ENCODE measurements around the gene ADAT1.

Gene ADAT1

DNA sequence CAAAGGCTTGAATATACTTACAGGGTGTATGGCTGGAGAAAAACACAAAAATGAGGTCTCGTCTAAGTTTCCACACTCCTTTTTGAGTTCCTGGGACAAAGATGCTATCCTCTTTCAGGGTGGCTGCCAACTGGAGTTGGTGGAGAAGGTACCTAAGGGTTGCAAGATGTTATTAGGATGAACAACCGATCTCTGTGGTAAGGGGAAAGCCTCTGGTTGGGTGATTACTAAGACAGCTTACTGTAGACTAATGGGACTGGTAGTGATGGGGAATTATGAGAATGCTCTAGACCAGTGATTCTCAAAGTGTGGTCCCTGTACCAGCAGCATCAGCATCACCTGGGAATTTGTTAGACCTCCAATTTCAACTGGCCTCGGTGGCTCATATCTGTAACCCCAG, 6.0 kb downstream of the ADAT1 start:
- TF ChIP-seq, protein P1, sequence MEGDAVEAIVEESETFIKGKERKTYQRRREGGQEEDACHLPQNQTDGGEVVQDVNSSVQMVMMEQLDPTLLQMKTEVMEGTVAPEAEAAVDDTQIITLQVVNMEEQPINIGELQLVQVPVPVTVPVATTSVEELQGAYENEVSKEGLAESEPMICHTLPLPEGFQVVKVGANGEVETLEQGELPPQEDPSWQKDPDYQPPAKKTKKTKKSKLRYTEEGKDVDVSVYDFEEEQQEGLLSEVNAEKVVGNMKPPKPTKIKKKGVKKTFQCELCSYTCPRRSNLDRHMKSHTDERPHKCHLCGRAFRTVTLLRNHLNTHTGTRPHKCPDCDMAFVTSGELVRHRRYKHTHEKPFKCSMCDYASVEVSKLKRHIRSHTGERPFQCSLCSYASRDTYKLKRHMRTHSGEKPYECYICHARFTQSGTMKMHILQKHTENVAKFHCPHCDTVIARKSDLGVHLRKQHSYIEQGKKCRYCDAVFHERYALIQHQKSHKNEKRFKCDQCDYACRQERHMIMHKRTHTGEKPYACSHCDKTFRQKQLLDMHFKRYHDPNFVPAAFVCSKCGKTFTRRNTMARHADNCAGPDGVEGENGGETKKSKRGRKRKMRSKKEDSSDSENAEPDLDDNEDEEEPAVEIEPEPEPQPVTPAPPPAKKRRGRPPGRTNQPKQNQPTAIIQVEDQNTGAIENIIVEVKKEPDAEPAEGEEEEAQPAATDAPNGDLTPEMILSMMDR (IDR thresholded peaks at IDR 0.05; ENCODE audit: low read depth, low read length): no peak
- H3K27ac ChIP-seq: no peak overlapping the region
- no peak for DNase-seq
- no peaks in the 10 kb centered on the region for H3K27me3 ChIP-seq (ENCODE audit: insufficient read depth, low read depth, severe bottlenecking)
- no peak overlapping the region for H3K4me3 ChIP-seq (ENCODE audit: low read depth, low read length)
- H3K36me3 ChIP-seq: peaks cover 52% of the 10 kb centered on the region
- H3K9me3 ChIP-seq (ENCODE audit: severe bottlenecking): no peaks in the 10 kb centered on the region

DNA sequence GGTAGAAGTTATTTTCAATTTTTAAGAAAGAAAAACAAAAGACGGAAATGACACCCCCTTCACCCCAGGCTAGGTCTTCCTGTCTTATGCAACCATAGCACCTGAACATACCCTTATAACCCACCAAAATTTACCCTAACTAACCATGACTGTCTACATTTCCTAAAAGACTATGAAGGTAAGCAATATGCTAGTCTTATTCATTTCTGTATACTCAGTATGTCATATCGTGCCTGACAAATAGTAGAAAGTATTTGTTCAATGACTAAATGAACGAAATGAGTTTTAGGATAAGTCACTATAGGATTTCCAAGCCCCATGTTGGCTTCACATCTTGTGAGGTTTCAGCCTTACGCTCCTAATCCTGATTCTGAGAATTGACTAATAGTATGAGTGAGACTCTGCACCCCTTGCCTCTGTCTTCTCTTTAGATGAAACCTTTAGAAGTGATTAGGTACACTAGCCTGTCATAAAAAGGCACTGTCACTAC, 6.5 kb downstream of the ADAT1 start:
- Histone ChIP-seq H3K36me3 (peaks cover 58% of the 10 kb centered on the region), H3K27ac (no peak overlapping the region), H3K27me3 (ENCODE audit: insufficient read depth, low read depth, severe bottlenecking) (no peaks in the 10 kb centered on the region), H3K9me3 (ENCODE audit: severe bottlenecking) (no peaks in the 10 kb centered on the region), H3K4me3 (ENCODE audit: low read depth, low read length) (no peak overlapping the region)
- TF ChIP-seq, protein P1 (IDR thresholded peaks at IDR 0.05; ENCODE audit: low read depth, low read length): no peak
- DNase-seq: no peak

DNA sequence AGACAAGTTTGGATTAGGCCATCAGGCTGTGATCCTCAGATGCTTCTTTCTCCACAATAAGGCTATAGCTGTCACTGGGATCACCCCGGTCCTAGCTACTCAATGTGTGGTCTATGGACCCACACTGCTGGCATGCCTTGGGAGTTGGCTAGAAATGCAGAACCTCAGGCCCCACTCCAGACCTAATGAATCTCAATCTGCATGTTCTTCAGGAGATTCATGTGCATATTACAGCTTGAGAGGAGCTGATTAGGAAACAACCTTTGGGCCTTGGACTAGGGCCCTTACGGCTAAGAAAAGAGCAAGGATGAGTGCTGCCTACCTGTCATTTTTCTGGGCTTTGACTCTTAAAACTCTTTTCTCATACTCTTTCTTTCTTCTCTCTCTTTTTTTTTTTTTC, 7.5 kb downstream of the ADAT1 start:
- no peaks in the 10 kb centered on the region for H3K27me3 ChIP-seq (ENCODE audit: insufficient read depth, low read depth, severe bottlenecking)
- DNase-seq: no peak
- H3K36me3 ChIP-seq: peaks cover 67% of the 10 kb centered on the region
- TF ChIP-seq, protein P1 (IDR thresholded peaks at IDR 0.05; ENCODE audit: low read depth, low read length): no peak
- H3K4me3 ChIP-seq (ENCODE audit: low read depth, low read length): no peak overlapping the region
- no peak overlapping the region for H3K27ac ChIP-seq
- no peaks in the 10 kb centered on the region for H3K9me3 ChIP-seq (ENCODE audit: severe bottlenecking)

DNA sequence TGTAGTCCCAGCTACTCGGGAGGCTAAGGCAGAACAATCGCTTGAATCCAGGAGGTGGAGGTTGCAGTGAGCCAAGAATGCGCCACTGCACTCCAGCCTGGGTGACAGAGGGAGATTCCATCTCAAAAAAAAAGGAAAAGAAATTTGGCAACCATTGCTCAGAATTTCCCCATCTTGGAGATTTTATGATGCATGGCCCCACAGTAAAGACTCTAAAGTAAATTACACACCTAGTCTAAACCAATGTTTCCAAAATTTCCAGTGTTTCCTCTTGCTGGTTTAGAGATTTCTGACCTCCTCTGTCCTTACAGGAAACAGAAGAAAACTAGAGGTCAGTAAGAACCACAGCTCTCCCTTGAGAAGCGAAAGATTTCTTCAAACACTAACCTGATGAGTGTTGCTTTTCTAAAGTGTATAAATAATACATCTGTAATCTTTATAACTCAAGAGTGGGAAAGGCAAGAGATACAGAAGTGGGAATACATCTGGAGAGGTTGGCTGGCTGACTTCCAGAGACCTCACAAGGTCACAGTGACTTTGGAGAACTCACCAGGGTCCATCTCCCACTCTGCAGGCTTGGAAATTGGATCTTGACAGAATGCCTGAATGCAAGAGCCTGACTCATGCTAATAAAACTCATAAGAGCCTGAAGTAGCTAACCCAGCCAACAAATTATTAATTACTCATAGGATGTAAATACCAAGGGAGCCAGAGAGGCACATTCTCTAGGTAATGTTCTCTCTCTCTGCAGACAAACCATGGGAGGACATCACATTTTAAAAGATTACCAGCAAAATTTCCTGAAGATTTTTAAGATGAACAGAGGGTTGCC, 8.8 kb downstream of the ADAT1 start:
- TF ChIP-seq, protein P1 (IDR thresholded peaks at IDR 0.05; ENCODE audit: low read depth, low read length): no peak
- no peak for DNase-seq
- H3K4me3 ChIP-seq (ENCODE audit: low read depth, low read length): no peak overlapping the region
- H3K27me3 ChIP-seq (ENCODE audit: insufficient read depth, low read depth, severe bottlenecking): no peaks in the 10 kb centered on the region
- no peaks in the 10 kb centered on the region for H3K9me3 ChIP-seq (ENCODE audit: severe bottlenecking)
- H3K36me3 ChIP-seq: peaks cover 70% of the 10 kb centered on the region
- no peak overlapping the region for H3K27ac ChIP-seq

DNA sequence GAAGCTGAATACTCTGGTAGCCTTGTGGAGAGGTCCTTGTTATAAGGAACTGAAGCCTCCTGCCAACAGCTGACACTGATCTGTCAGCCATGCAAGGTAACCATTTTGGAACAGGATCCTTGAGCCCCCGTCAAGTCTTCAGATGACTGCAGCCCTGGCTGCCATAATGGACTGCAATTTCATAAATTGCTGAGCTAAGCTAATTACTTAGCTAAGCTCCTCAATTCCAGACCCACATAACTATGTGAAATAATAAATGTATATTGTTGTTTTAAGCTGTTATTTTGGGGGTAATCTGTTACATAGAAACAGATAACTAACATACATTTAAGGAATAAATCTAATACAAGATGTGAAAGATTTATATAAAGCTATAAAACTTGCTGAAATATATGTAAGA, 16.6 kb downstream of the ADAT1 start:
- Histone ChIP-seq H3K4me3 (ENCODE audit: low read depth, low read length) (no peak overlapping the region), H3K27ac (no peak overlapping the region), H3K27me3 (ENCODE audit: insufficient read depth, low read depth, severe bottlenecking) (no peaks in the 10 kb centered on the region), H3K36me3 (peaks cover 79% of the 10 kb centered on the region), H3K9me3 (ENCODE audit: severe bottlenecking) (no peaks in the 10 kb centered on the region)
- no peak for DNase-seq
- TF ChIP-seq, protein P1 (IDR thresholded peaks at IDR 0.05; ENCODE audit: low read depth, low read length): no peak

Data from WERI-Rb-1 (cell line).